K562 (cell line): Measurements from ENCODE around the gene EFNA2. TPM values are rescaled to one million over a fixed set of nuclear protein-coding genes. Genes with fewer than 3 reads are reported as not detected.

ENCODE experiments used
- AFF4 ChIP-seq: sonication (generic); formaldehyde crosslinking; IDR thresholded peaks from 2 replicates; pipeline ENCODE4 v1.8.0; 2023; ENCODE audit warnings: mild to moderate bottlenecking, missing genetic modification reagents
- ATF1 ChIP-seq, 2 experiments: fragments of 450-650 bp in 1 of 2; IDR thresholded peaks; 2 replicates each; pipeline ENCODE4 v1.6.1; 2016; ENCODE audit warnings: missing compliant biosample characterization in 1 of 2, missing genetic modification characterization in 1 of 2
- ATF3 ChIP-seq, 2 experiments: fragments of 450-650 bp in 1 of 2; sonication (generic) in 1 of 2; formaldehyde crosslinking in 1 of 2; IDR thresholded peaks in 1 of 2; conservative IDR thresholded peaks in 1 of 2; 2 replicates each; pipeline versions ENCODE4 v1.6.1 to v1.8.1; 2016 to 2023; ENCODE audit warnings: mild to moderate bottlenecking in 2 of 2, moderate library complexity in 2 of 2, inconsistent platforms in 1 of 2, missing genetic modification reagents in 1 of 2
- CHD2 ChIP-seq: IDR thresholded peaks from 2 replicates; pipeline ENCODE4 v1.6.1; 2011; ENCODE audit warnings: low read depth, low read length
- CHD4 ChIP-seq: fragments of 200-600 bp; sonication (generic); IDR thresholded peaks from 3 replicates; pipeline ENCODE4 v1.6.1; 2012; ENCODE audit warnings: low read depth, mild to moderate bottlenecking, mixed read lengths, low read length, inconsistent platforms; ENCODE audit not compliant: insufficient read depth, insufficient replicate concordance, poor library complexity, severe bottlenecking
- JUND ChIP-seq, 2 experiments: IDR thresholded peaks; 2 replicates in 1 of 2; 3 replicates in 1 of 2; pipeline ENCODE4 v1.6.1; 2011; ENCODE audit warnings: borderline replicate concordance in 2 of 2, low read depth in 2 of 2, low read length in 2 of 2, improper control_type of control experiment in 1 of 2, missing biosample characterization in 1 of 2, missing genetic modification characterization in 1 of 2, missing genetic modification reagents in 1 of 2
- KLF16 ChIP-seq: IDR thresholded peaks from 2 replicates; pipeline ENCODE4 v1.6.1; 2016; ENCODE audit warnings: antibody characterized with exemption
- MAZ ChIP-seq, 2 experiments: fragments of 450-650 bp in 1 of 2; sonication (generic) in 1 of 2; formaldehyde crosslinking; IDR thresholded peaks in 1 of 2; conservative IDR thresholded peaks in 1 of 2; 2 replicates each; pipeline versions ENCODE4 v1.4.0 to v1.5.0; 2020; ENCODE audit warnings: mild to moderate bottlenecking in 1 of 2, missing genetic modification reagents in 1 of 2
- SAFB2 ChIP-seq: fragments of 200-400 bp; formaldehyde crosslinking; IDR thresholded peaks from 2 replicates; pipeline ENCODE4 v1.6.1; 2018; ENCODE audit warnings: borderline replicate concordance, low read length, low read depth, moderate library complexity; ENCODE audit not compliant: severe bottlenecking
- SMAD1 ChIP-seq: fragments of 150-350 bp; IDR thresholded peaks from 2 replicates; pipeline ENCODE4 v1.6.1; 2014; ENCODE audit warnings: low read length, low read depth; ENCODE audit not compliant: partially characterized antibody
- SMARCC2 ChIP-seq: fragments of 450-650 bp; IDR thresholded peaks from 2 replicates; pipeline ENCODE4 v1.6.1; 2017; ENCODE audit warnings: antibody characterized with exemption, moderate library complexity, mild to moderate bottlenecking, low read depth
- SRSF9 ChIP-seq: fragments of 200-400 bp; formaldehyde crosslinking; IDR thresholded peaks from 2 replicates; pipeline ENCODE4 v1.6.1; 2017; ENCODE audit warnings: low read depth, low read length, borderline replicate concordance
- TCF3 ChIP-seq: sonication (generic); formaldehyde crosslinking; IDR thresholded peaks from 2 replicates; pipeline ENCODE4 v1.4.0; 2020; ENCODE audit warnings: mild to moderate bottlenecking, missing genetic modification reagents
- YBX1 ChIP-seq: fragments of 450-650 bp; IDR thresholded peaks from 2 replicates; pipeline ENCODE4 v1.7.1; 2016; ENCODE audit warnings: mild to moderate bottlenecking
- ZNF12 ChIP-seq: sonication (generic); formaldehyde crosslinking; IDR thresholded peaks from 2 replicates; pipeline ENCODE4 v1.4.0; 2020; ENCODE audit warnings: mild to moderate bottlenecking, missing genetic modification reagents
- ZNF324 ChIP-seq: fragments of 250-450 bp; sonication (Bioruptor Pico); IDR thresholded peaks from 2 replicates; pipeline ENCODE4 v1.4.0; 2020; ENCODE audit warnings: mild to moderate bottlenecking
- ZNF592 ChIP-seq: fragments of 450-650 bp; IDR thresholded peaks from 2 replicates; pipeline ENCODE4 v1.6.1; 2017; ENCODE audit warnings: antibody characterized with exemption, mild to moderate bottlenecking
- polyA plus RNA-seq, 8 experiments: library from polyadenylated mRNA; depleted of rRNA in 4 of 8; stranded (reverse) in 5 of 8; unstranded in 3 of 8; fragments of >200 nt; fragmentation: Nextera tagmentation in 2 of 8; fragmentation: Illumina TruSeq in 1 of 8; extraction: Ambion mirVana in 2 of 8; extraction: Trizol in 1 of 8; gene quantifications; 2 replicates each; pipeline versions ENCODE4 v1.2.1 to v1.2.3, GENCODE V29; 2011 to 2014; ENCODE audit warnings: inconsistent platforms in 1 of 8, missing spikeins in 1 of 8
- total RNA-seq, 7 experiments: library from RNA; depleted of rRNA in 6 of 7; stranded (reverse); fragments of >200 nt in 6 of 7; fragmentation: Illumina TruSeq in 2 of 7; extraction: Trizol in 2 of 7; gene quantifications; 2 replicates each; pipeline versions ENCODE4 v1.2.1 to v1.2.3, GENCODE V29; 2011 to 2021; ENCODE audit warnings: low replicate concordance in 1 of 7

EFNA2 gene
- total and polyA plus RNA-seq, 9 of the 15 experiments (the other 6 are each of a cell fraction or from before 2014, with no cell fraction given), result 0.11 to 0.44 (median 0.15) TPM; not detected in 6

- TF ChIP-seq SAFB2 (no peak), AFF4 (CRISPR knock-in tag) (peak; percentile 46; the same call in 1 of the 2 replicates), ZNF324 (CRISPR knock-in tag) (no peak), MAZ (CRISPR knock-in tag; conservative IDR thresholded peaks at IDR 0.05 in 1 of 2, IDR thresholded peaks at IDR 0.05 in 1 of 2) (peak; percentile 82 to 85; a peak in 3 of 4 replicates), YBX1 (no peak), KLF16 (no peak), ZNF592 (0 out of 2 replicates have a peak, but pooled peaks have one; percentile 56), JUND (IDR thresholded peaks at IDR 0.05; ENCODE audit: borderline replicate concordance, low read depth, low read length) (peak; percentile 92), JUND (tag; IDR thresholded peaks at IDR 0.05; ENCODE audit: borderline replicate concordance, low read depth, low read length) (peak; percentile 85; the same call in 1 of the 3 replicates), ATF1 (CRISPR knock-in tag; IDR thresholded peaks at IDR 0.05) (no peak), ATF1 (tag; IDR thresholded peaks at IDR 0.05) (peak; percentile 48; the same call in 1 of the 2 replicates), CHD2 (no peak), SMAD1 (peak; percentile 16), SRSF9 (no peak), ATF3 (IDR thresholded peaks at IDR 0.05) (peak; percentile 94), ATF3 (CRISPR knock-in tag; conservative IDR thresholded peaks at IDR 0.05) (no peak), SMARCC2 (0 out of 2 replicates have a peak, but pooled peaks have one; percentile 49), CHD4 (peak; percentile 57), ZNF12 (CRISPR knock-in tag) (0 out of 2 replicates have a peak, but pooled peaks have one; percentile 12), TCF3 (CRISPR knock-in tag) (no peak)
Observed at GRCh38 chr19:1252821-1253513, 32.7 kb upstream of the EFNA2 start (continued).
